ENCODE measurements around the gene TMTC1.

Gene TMTC1

GRCh38 chr12:29463198-29463597, 320.5 kb downstream of the TMTC1 start:
- DNase-seq (ENCODE audit: low read depth in 2 of 2, low spot score in 1 of 2), result no peak

- DNase-seq (ENCODE audit: low read depth in 2 of 2, low spot score in 1 of 2), result no peak
These were observed 323.7 kb downstream of the TMTC1 start for GRCh38 chr12:29460082-29460481.

- no peak for DNase-seq (ENCODE audit: low read depth in 2 of 2, low spot score in 1 of 2)
These were observed 328.7 kb downstream of the TMTC1 start for GRCh38 chr12:29455087-29455486.

GRCh38 chr12:29451888-29452287, 331.9 kb downstream of the TMTC1 start:
- DNase-seq (ENCODE audit: low read depth in 2 of 2, low spot score in 1 of 2), result no peak
